Fibroblast of lung (primary cell): ENCODE measurements around the gene FPR1.
"Not testable (repeated sequence)": the region's sequence is repeated elsewhere in the genome, so short reads cannot be mapped to it uniquely, and the experiment has no call there.

Experiments used
- EZH2 ChIP-seq: IDR thresholded peaks from 2 replicates; pipeline ENCODE4 v1.5.1; 2012; ENCODE audit warnings: low read length, control low read depth, mild to moderate bottlenecking; ENCODE audit errors: missing control alignments
- TF ChIP-seq, protein P1 (sequence below), 2 donors: IDR thresholded peaks in 1 of 2; conservative IDR thresholded peaks in 1 of 2; 1 replicate in 1 of 2; 2 replicates in 1 of 2; pipeline ENCODE4 v1.5.1; 2011 to 2012; ENCODE audit warnings: low read length in 2 of 2, control low read depth in 1 of 2, inconsistent platforms in 1 of 2, low read depth in 1 of 2, mild to moderate bottlenecking in 1 of 2

DNA sequence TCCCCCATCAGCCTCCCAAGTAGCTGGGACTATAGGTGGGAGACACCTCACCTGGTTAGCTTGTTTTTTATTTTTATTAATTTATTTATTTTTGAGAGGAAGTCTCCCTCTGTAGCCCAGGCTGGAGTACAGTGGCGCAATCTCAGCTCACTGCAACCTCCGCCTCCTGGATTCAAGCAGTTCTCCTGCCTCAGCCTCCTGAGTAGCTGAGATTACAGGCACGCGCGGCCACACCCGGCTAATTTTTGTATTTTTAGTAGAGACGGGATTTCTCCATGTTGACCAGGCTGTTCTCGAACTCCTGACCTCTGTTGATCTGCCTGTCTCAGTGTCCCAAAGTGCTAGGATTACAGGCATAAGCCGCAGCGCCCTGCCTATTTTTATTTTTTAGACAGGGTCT is 13.2 kb downstream of the FPR1 start:
- TF ChIP-seq, protein P1, sequence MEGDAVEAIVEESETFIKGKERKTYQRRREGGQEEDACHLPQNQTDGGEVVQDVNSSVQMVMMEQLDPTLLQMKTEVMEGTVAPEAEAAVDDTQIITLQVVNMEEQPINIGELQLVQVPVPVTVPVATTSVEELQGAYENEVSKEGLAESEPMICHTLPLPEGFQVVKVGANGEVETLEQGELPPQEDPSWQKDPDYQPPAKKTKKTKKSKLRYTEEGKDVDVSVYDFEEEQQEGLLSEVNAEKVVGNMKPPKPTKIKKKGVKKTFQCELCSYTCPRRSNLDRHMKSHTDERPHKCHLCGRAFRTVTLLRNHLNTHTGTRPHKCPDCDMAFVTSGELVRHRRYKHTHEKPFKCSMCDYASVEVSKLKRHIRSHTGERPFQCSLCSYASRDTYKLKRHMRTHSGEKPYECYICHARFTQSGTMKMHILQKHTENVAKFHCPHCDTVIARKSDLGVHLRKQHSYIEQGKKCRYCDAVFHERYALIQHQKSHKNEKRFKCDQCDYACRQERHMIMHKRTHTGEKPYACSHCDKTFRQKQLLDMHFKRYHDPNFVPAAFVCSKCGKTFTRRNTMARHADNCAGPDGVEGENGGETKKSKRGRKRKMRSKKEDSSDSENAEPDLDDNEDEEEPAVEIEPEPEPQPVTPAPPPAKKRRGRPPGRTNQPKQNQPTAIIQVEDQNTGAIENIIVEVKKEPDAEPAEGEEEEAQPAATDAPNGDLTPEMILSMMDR (conservative IDR thresholded peaks at IDR 0.05 in 1 of 2, IDR thresholded peaks at IDR 0.05 in 1 of 2; ENCODE audit: low read depth in 1 of 2, low read length in 2 of 2) = not testable (repeated sequence)
- not testable (repeated sequence) for TF ChIP-seq EZH2
